Left ventricle myocardium inferior (tissue), 1 donor: Measurements from ENCODE around the gene NSD1. TPM values are rescaled to one million over a fixed set of nuclear protein-coding genes. Genes with fewer than 3 reads are reported as not detected.

Source experiments
- DNase-seq: peaks from one replicate; pipeline ENCODE4 v3.0.0-alpha.2; 2020
- H3K27ac ChIP-seq: fragments of 200-600 bp; replicated peaks from 2 replicates; pipeline ENCODE4 v1.8.0; 2021
- H3K27me3 ChIP-seq: fragments of 200-600 bp; 2 replicates; pipeline ENCODE4 v1.8.0; 2021; ENCODE audit warnings: low read depth
- H3K36me3 ChIP-seq: fragments of 200-600 bp; 2 replicates; pipeline ENCODE4 v1.8.0; 2021
- H3K4me1 ChIP-seq: fragments of 200-600 bp; 2 replicates; pipeline ENCODE4 v1.8.0; 2021
- H3K4me3 ChIP-seq: fragments of 200-600 bp; 2 replicates; pipeline ENCODE4 v1.8.0; 2021; ENCODE audit warnings: mild to moderate bottlenecking, moderate library complexity
- H3K9me3 ChIP-seq: fragments of 200-600 bp; replicated peaks from 2 replicates; pipeline ENCODE4 v1.8.0; 2021
- CTCF ChIP-seq: fragments of 200-600 bp; IDR thresholded peaks from 2 replicates; pipeline ENCODE4 v1.8.0; 2021; ENCODE audit warnings: antibody characterized with exemption, mild to moderate bottlenecking, borderline replicate concordance
- intact Hi-C: fragments of 100-400 bp; cut with micrococcal nuclease; formaldehyde crosslinking; loops from one replicate; pipeline ENCODE4 v1.11.0; 2022
- total RNA-seq: library from RNA; stranded (reverse); fragmentation: NEBNext Ultra II Directional; extraction: Animal tissue kit (Norgen Biotek cat#: 25700); gene quantifications from one replicate; pipeline ENCODE4 v1.2.1, GENCODE V29; 2021
- donor health status: DM: no; HTN: yes; CAD: no; lungs with severe emphysema.

NSD1 gene
- total RNA-seq, 1 donor from 2014 or later = 40.8 TPM

- Histone ChIP-seq H3K27me3 (no peaks in the 10 kb centered on the region), H3K36me3 (peaks cover 94% of the 10 kb centered on the region), H3K9me3 (no peaks in the 10 kb centered on the region), H3K27ac (no peak overlapping the region), H3K4me1 (peaks cover 23% of the 10 kb centered on the region), H3K4me3 (no peak overlapping the region)
- no peak for TF ChIP-seq CTCF
- DNase-seq = no peak
- intact Hi-C loops = no loop called here
These were observed 157.4 kb downstream of the NSD1 start for GRCh38 chr5:177290816-177291596.

GRCh38 chr5:177291735-177292134, 158.2 kb downstream of the NSD1 start:
- Histone ChIP-seq H3K9me3 (no peaks in the 10 kb centered on the region), H3K36me3 (peaks cover 90% of the 10 kb centered on the region), H3K27me3 (no peaks in the 10 kb centered on the region), H3K27ac (no peak overlapping the region), H3K4me1 (peaks cover 30% of the 10 kb centered on the region), H3K4me3 (no peak overlapping the region)
- no peak for TF ChIP-seq CTCF
- no peak for DNase-seq
- intact Hi-C loops = no loop called here

GRCh38 chr5:177293819-177294581, 160.4 kb downstream of the NSD1 start:
- peaks cover 36% of the 10 kb centered on the region for H3K4me1 ChIP-seq
- no peaks in the 10 kb centered on the region for H3K9me3 ChIP-seq
- intact Hi-C loops = no loop called here
- TF ChIP-seq CTCF = no peak
- no peaks in the 10 kb centered on the region for H3K27me3 ChIP-seq
- H3K27ac ChIP-seq = no peak overlapping the region
- DNase-seq = no peak
- H3K4me3 ChIP-seq = no peak overlapping the region
- peaks cover 74% of the 10 kb centered on the region for H3K36me3 ChIP-seq

GRCh38 chr5:177294632-177295031, 161.1 kb downstream of the NSD1 start:
- intact Hi-C loops = no loop called here
- no peak overlapping the region for H3K4me3 ChIP-seq
- no peak for TF ChIP-seq CTCF
- no peaks in the 10 kb centered on the region for H3K9me3 ChIP-seq
- peaks cover 68% of the 10 kb centered on the region for H3K36me3 ChIP-seq
- H3K4me1 ChIP-seq = peaks cover 40% of the 10 kb centered on the region
- no peak overlapping the region for H3K27ac ChIP-seq
- H3K27me3 ChIP-seq = no peaks in the 10 kb centered on the region
- no peak for DNase-seq

- H3K27me3 ChIP-seq = no peaks in the 10 kb centered on the region
- peaks cover 55% of the 10 kb centered on the region for H3K36me3 ChIP-seq
- H3K4me1 ChIP-seq = peaks cover 53% of the 10 kb centered on the region
- H3K27ac ChIP-seq = peak overlapping the region; percentile 21
- DNase-seq = no peak
- H3K4me3 ChIP-seq = no peak overlapping the region
- H3K9me3 ChIP-seq = no peaks in the 10 kb centered on the region
- TF ChIP-seq CTCF = no peak
- intact Hi-C loops = no loop called here
These were observed 162.4 kb downstream of the NSD1 start for GRCh38 chr5:177295924-177296323.
